H9 (cell line): ENCODE measurements around the gene KLHL1. TPM values are rescaled to one million over a fixed set of nuclear protein-coding genes. Genes with fewer than 3 reads are reported as not detected.

Experiments
- DNase-seq: peaks from one replicate; pipeline ENCODE4 v3.0.0-alpha.2; 2017
- H2AFZ ChIP-seq: one replicate; pipeline ENCODE4 v1.6.1; 2013; ENCODE audit warnings: mild to moderate bottlenecking, low read length, control low read depth, moderate library complexity
- H2AK5ac ChIP-seq: 2 replicates; pipeline ENCODE4 v1.6.1; 2013; ENCODE audit warnings: low read length, control low read depth, mixed read lengths; ENCODE audit not compliant: insufficient read length
- H2BK120ac ChIP-seq: one replicate; pipeline ENCODE4 v1.6.1; 2013; ENCODE audit warnings: low read depth, mild to moderate bottlenecking, low read length, control low read depth, inconsistent platforms; ENCODE audit not compliant: poor library complexity, severe bottlenecking
- H2BK12ac ChIP-seq: 2 replicates; pipeline ENCODE4 v1.6.1; 2013; ENCODE audit warnings: low read length, control low read depth, mixed read lengths, low read depth; ENCODE audit not compliant: insufficient read length
- H2BK15ac ChIP-seq: 2 replicates; pipeline ENCODE4 v1.6.1; 2013; ENCODE audit warnings: low read depth, low read length, control low read depth
- H2BK20ac ChIP-seq: one replicate; pipeline ENCODE4 v1.6.1; 2013; ENCODE audit warnings: low read depth, mild to moderate bottlenecking, low read length, control low read depth, inconsistent platforms; ENCODE audit not compliant: poor library complexity, severe bottlenecking
- H2BK5ac ChIP-seq: 2 replicates; pipeline ENCODE4 v1.6.1; 2013; ENCODE audit warnings: low read length, control low read depth, mixed read lengths; ENCODE audit not compliant: insufficient read length
- H3K14ac ChIP-seq: 2 replicates; pipeline ENCODE4 v1.6.1; 2013; ENCODE audit warnings: low read length, control low read depth; ENCODE audit not compliant: insufficient read depth
- H3K18ac ChIP-seq: 2 replicates; pipeline ENCODE4 v1.6.1; 2013; ENCODE audit warnings: low read depth, mild to moderate bottlenecking, mixed read lengths, low read length, control low read depth; ENCODE audit not compliant: insufficient read length
- H3K23ac ChIP-seq: 2 replicates; pipeline ENCODE4 v1.6.1; 2013; ENCODE audit warnings: low read length, control low read depth, mixed read lengths, low read depth; ENCODE audit not compliant: insufficient read length
- H3K23me2 ChIP-seq: 2 replicates; pipeline ENCODE4 v1.6.1; 2013; ENCODE audit warnings: low read depth, mild to moderate bottlenecking, mixed read lengths, low read length, control low read depth; ENCODE audit not compliant: insufficient read length, poor library complexity, severe bottlenecking
- H3K27ac ChIP-seq: 2 replicates; pipeline ENCODE4 v1.5.1; 2013; ENCODE audit warnings: low read length, control low read depth, mixed read lengths, low read depth; ENCODE audit not compliant: insufficient read length
- H3K27me3 ChIP-seq: 2 replicates; pipeline ENCODE4 v1.6.1; 2013; ENCODE audit warnings: low read length, control low read depth, inconsistent platforms; ENCODE audit not compliant: insufficient read depth
- H3K4ac ChIP-seq: 2 replicates; pipeline ENCODE4 v1.6.1; 2013; ENCODE audit warnings: low read depth, mild to moderate bottlenecking, control low read depth, inconsistent platforms, low read length, moderate library complexity
- H3K4me1 ChIP-seq: 2 replicates; pipeline ENCODE4 v1.6.1; 2013; ENCODE audit warnings: low read length, control low read depth, inconsistent platforms; ENCODE audit not compliant: insufficient read depth
- H3K4me2 ChIP-seq: 2 replicates; pipeline ENCODE4 v1.6.1; 2013; ENCODE audit warnings: low read length, control low read depth, mixed read lengths; ENCODE audit not compliant: insufficient read length, insufficient read depth
- H3K56ac ChIP-seq: 2 replicates; pipeline ENCODE4 v1.6.1; 2013; ENCODE audit warnings: low read depth, mild to moderate bottlenecking, mixed read lengths, low read length, control low read depth; ENCODE audit not compliant: insufficient read length
- H3K79me1 ChIP-seq: 2 replicates; pipeline ENCODE4 v1.6.1; 2013; ENCODE audit warnings: low read depth, mild to moderate bottlenecking, moderate library complexity, low read length, control low read depth, inconsistent platforms; ENCODE audit not compliant: insufficient read depth, poor library complexity, severe bottlenecking
- H3K79me2 ChIP-seq: 2 replicates; pipeline ENCODE4 v1.6.1; 2013; ENCODE audit warnings: low read length, control low read depth, inconsistent platforms; ENCODE audit not compliant: insufficient read depth
- H3K9ac ChIP-seq: 2 replicates; pipeline ENCODE4 v1.6.1; 2013; ENCODE audit warnings: low read length, control low read depth, mixed read lengths; ENCODE audit not compliant: insufficient read length; ENCODE audit errors: extremely low read depth
- H3K9me3 ChIP-seq: one replicate; pipeline ENCODE4 v1.6.1; 2013; ENCODE audit warnings: low read depth, low read length, inconsistent platforms; ENCODE audit not compliant: control insufficient read depth
- H3T11ph ChIP-seq: one replicate; pipeline ENCODE4 v1.6.1; 2013; ENCODE audit warnings: mild to moderate bottlenecking, low read length, control low read depth, inconsistent platforms
- H4K20me1 ChIP-seq: one replicate; pipeline ENCODE4 v1.6.1; 2013; ENCODE audit not compliant: control insufficient read depth, insufficient read length, insufficient read depth
- H4K5ac ChIP-seq: 2 replicates; pipeline ENCODE4 v1.6.1; 2013; ENCODE audit warnings: low read depth, mild to moderate bottlenecking, mixed read lengths, low read length, control low read depth; ENCODE audit not compliant: insufficient read length
- H4K8ac ChIP-seq: replicated peaks from 2 replicates; pipeline ENCODE4 v1.6.1; 2013; ENCODE audit warnings: low read length, control low read depth, mixed read lengths, low read depth; ENCODE audit not compliant: insufficient read length
- H4K91ac ChIP-seq: 2 replicates; pipeline ENCODE4 v1.6.1; 2013; ENCODE audit warnings: low read depth, mild to moderate bottlenecking, moderate library complexity, mixed read lengths, low read length, control low read depth; ENCODE audit not compliant: insufficient read length
- H3K27ac Mint-ChIP-seq, 3 experiments: 2 replicates in 2 of 3; 3 replicates in 1 of 3; pipeline ENCODE4 v1.8.0; 2020 to 2021; ENCODE audit warnings: mixed read lengths in 3 of 3, mild to moderate bottlenecking in 1 of 3, moderate library complexity in 1 of 3
- H3K27me3 Mint-ChIP-seq: 2 replicates; pipeline ENCODE4 v1.8.0; 2021; ENCODE audit warnings: low read depth, mild to moderate bottlenecking, moderate library complexity, mixed read lengths
- H3K36me3 Mint-ChIP-seq, 3 experiments: 2 replicates in 2 of 3; 3 replicates in 1 of 3; pipeline ENCODE4 v1.8.0; 2020 to 2021; ENCODE audit warnings: low read depth in 3 of 3, mixed read lengths in 3 of 3; ENCODE audit not compliant: insufficient read depth in 1 of 3
- H3K4me1 Mint-ChIP-seq, 2 experiments: 2 replicates each; pipeline ENCODE4 v1.8.0; 2020; ENCODE audit warnings: mixed read lengths in 2 of 2
- H3K4me3 Mint-ChIP-seq, 2 experiments: 2 replicates in 1 of 2; 3 replicates in 1 of 2; pipeline ENCODE4 v1.8.0; 2020 to 2021; ENCODE audit warnings: mild to moderate bottlenecking in 2 of 2, mixed read lengths in 2 of 2, moderate library complexity in 1 of 2
- H3K9me3 Mint-ChIP-seq, 2 experiments: 2 replicates in 1 of 2; 3 replicates in 1 of 2; pipeline ENCODE4 v1.8.0; 2020; ENCODE audit warnings: mild to moderate bottlenecking in 2 of 2, mixed read lengths in 2 of 2, moderate library complexity in 1 of 2
- WGBS: extraction: QIAGEN DNeasy Blood & Tissue Kit; methylation state at CpG from one replicate; pipeline ENCODE4 v1.1.7; 2013; ENCODE audit warnings: missing lambda C conversion rate, low lambda C conversion rate, mixed read lengths; ENCODE audit not compliant: insufficient read length; ENCODE audit errors: extremely low coverage; 5-methylcytosine and 5-hydroxymethylcytosine counted together
- total RNA-seq: library from RNA; stranded (reverse); gene quantifications from 2 replicates; pipeline ENCODE4 v1.2.1, GENCODE V29; 2021
- TF ChIP-seq, protein P1 (sequence below): fragments of 200-600 bp; sonication (generic); conservative IDR thresholded peaks from 3 replicates; pipeline ENCODE4 v1.8.0; 2021; ENCODE audit warnings: antibody characterized with exemption, mild to moderate bottlenecking

The KLHL1 gene
- total RNA-seq, 1 experiment from 2014 or later: not detected

DNA sequence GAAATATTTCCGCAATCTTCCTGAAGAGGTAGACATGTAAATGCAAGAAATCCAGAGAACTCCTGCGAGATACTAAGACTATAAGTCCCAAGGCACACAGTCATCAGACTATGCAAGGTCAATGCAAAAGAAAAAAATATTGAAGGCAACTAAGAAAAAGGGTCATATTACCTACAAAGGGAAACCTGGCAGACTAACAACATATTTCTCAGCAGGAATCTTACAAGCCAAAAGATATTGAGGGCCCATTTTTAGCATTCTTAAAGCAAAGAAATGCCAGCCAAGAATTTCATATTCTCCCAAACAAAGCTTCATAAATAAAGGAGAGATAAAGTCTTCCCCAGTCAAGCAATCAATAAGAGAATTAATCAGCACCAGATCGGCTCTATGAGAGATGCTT is 299.1 kb downstream of the KLHL1 start:
- Mint-ChIP-seq H3K9me3 (peaks cover 4% of the 10 kb centered on the region in 2 experiments), H3K27ac (no peak overlapping the region), H3K36me3 (peaks cover 3 to 6% (median 3%) of the 10 kb centered on the region in 3 experiments; a peak in 4 of 7 replicates), H3K4me1 (0 out of 4 replicates have a peak, but pooled peaks cover 0 to 2% of the 10 kb centered on the region in 2 experiments), H3K27me3 (no peaks in the 10 kb centered on the region), H3K4me3 (no peak overlapping the region)
- Histone ChIP-seq H3K23ac (no peak overlapping the region), H2BK5ac (no peak overlapping the region), H2BK120ac (no peak overlapping the region), H4K91ac (no peak overlapping the region), H3T11ph (no peak overlapping the region), H3K4me2 (no peak overlapping the region), H3K9ac (no peak overlapping the region), H3K14ac (no peak overlapping the region), H3K79me2 (no peaks in the 10 kb centered on the region), H3K4me1 (no peaks in the 10 kb centered on the region), H3K27me3 (no peaks in the 10 kb centered on the region), H4K5ac (no peak overlapping the region), H2BK15ac (no peak overlapping the region), H3K23me2 (no peaks in the 10 kb centered on the region), H3K27ac (no peak overlapping the region), H2AFZ (no peak overlapping the region), H4K20me1 (no peaks in the 10 kb centered on the region), H3K18ac (no peak overlapping the region), H3K79me1 (no peaks in the 10 kb centered on the region), H2BK20ac (no peak overlapping the region), H3K56ac (no peak overlapping the region), H2BK12ac (no peak overlapping the region), H3K9me3 (no peaks in the 10 kb centered on the region), H4K8ac (no peak overlapping the region), H3K4ac (no peak overlapping the region), H2AK5ac (no peak overlapping the region)
- WGBS: no CpG with 5 or more reads among the region's 3 CpGs
- TF ChIP-seq, protein P1, sequence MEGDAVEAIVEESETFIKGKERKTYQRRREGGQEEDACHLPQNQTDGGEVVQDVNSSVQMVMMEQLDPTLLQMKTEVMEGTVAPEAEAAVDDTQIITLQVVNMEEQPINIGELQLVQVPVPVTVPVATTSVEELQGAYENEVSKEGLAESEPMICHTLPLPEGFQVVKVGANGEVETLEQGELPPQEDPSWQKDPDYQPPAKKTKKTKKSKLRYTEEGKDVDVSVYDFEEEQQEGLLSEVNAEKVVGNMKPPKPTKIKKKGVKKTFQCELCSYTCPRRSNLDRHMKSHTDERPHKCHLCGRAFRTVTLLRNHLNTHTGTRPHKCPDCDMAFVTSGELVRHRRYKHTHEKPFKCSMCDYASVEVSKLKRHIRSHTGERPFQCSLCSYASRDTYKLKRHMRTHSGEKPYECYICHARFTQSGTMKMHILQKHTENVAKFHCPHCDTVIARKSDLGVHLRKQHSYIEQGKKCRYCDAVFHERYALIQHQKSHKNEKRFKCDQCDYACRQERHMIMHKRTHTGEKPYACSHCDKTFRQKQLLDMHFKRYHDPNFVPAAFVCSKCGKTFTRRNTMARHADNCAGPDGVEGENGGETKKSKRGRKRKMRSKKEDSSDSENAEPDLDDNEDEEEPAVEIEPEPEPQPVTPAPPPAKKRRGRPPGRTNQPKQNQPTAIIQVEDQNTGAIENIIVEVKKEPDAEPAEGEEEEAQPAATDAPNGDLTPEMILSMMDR: no peak
- no peak for DNase-seq
